Measurements from ENCODE around the gene CLSTN1. TPM values are rescaled to one million over a fixed set of nuclear protein-coding genes. Genes with fewer than 3 reads are reported as not detected.
"Not testable (repeated sequence)": the region's sequence is repeated elsewhere in the genome, so short reads cannot be mapped to it uniquely, and the experiment has no call there.

CLSTN1 gene
- polyA plus RNA-seq, 5 donors = 82.7 to 121 (median 94.8) TPM

DNA sequence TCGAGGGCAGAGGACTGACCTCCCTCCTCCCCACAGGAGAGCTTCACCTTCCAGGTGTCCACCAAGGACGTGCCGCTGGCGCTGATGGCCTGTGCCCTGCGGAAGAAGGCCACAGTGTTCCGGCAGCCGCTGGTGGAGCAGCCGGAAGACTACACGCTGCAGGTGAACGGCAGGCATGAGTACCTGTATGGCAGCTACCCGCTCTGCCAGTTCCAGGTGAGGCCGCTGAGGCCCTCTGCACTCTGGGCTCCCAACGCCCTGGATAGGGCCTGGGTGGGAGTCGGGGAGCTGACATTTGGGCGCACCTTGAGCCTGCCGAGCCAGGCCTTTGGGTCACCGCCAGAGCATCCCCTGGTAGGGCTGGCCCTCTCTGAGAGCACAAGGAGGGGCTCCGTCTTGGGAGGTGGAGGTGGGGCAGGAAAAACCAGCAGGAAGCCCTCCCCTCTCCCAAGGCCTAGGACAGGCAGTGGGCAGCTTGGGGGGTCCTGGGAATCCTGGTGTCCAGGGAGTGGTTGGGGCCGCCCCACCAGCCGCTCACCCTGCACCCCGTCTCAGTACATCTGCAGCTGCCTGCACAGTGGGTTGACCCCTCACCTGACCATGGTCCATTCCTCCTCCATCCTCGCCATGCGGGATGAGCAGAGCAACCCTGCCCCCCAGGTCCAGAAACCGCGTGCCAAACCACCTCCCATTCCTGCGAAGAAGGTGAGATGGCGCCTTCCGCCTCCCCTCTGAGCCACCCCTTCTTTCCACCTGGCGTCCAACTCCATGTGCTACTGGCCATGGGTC is 107.2 kb downstream of the CLSTN1 start:
- no peak for DNase-seq

DNA sequence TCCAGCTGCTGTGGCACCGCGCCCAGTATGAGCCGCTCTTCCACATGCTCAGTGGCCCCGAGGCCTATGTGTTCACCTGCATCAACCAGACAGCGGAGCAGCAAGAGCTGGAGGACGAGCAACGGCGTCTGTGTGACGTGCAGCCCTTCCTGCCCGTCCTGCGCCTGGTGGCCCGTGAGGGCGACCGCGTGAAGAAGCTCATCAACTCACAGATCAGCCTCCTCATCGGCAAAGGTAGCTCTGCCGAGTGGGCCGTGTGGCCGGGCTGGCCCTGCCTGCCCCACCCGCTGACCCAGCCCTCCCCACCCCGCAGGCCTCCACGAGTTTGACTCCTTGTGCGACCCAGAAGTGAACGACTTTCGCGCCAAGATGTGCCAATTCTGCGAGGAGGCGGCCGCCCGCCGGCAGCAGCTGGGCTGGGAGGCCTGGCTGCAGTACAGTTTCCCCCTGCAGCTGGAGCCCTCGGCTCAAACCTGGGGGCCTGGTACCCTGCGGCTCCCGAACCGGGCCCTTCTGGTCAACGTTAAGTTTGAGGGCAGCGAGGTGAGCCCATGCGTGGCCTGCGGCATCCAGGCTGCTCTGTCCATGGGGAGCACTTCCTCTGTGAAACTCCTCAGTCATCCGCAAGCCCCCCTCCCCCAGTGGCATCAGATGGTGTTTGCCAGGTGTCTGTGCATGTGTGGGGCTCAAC is 108.1 kb downstream of the CLSTN1 start:
- no peak for DNase-seq

DNA sequence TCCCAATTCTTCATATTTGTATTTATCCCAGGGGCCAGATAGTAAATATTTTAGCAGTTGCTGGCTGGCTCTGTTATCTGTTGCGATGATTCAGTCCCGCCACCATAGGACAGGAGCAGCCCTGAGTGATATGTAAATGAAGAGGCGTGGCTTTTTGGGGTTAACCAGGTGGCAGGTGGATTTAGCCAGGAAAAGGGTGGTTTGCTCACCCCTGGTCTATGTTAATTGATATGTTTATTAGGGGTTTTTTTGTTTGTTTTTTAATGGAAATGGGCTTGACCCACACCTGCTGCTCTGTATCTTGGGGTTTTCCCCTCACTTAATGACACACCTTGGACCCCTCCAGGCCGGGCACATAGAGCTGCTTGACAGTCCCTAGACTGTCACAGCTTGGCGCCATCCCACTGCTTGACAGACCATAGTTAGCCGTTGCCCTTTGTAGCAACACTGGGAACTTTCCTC is 109.5 kb downstream of the CLSTN1 start:
- DNase-seq = no peak

DNA sequence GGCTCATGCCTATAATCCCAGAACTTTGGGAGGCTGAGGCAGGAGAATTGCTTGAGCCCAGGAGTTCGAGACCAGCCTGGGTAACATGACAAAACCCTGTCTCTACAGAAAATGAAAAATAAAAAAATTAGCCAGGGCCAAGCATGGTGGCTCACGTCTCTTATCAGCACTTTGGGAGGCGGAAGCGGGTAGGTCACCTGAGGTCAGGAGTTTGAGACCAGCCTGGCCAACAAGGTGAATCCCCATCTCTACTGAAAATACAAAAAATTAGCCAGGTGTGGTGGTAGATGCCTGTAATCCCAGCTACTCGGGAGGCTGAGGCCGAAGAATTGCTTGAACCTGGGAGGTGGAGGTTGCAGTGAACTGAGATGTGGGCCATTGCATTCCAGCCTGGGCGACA is 111.0 kb downstream of the CLSTN1 start:
- DNase-seq = not testable (repeated sequence)

DNA sequence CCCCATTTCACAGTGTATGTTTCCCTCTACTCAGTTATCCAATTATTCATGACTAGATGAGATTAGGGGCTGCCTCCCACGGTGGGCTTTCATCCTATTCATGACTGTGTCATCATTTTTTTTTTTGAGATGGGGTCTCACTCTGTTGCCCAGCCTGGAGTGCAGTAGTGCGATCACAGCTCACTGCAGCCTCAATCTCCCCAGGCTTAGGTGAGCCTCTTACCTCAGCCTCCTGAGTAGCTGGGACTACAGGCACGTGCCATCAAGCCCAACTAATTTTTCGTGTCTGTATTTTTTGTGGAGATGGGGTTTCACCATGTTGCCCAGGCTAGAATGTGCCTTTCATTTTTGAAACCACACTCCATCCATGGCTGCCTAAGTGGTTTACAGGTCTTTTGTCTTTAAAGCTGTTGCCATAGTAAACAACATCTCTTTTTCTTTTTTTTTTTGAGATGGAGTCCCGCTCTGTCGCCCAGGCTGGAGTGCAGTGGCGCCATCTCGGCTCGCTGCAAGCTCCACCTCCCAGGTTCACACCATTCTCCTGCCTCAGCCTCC is 112.2 kb downstream of the CLSTN1 start:
- no peak for DNase-seq

DNA sequence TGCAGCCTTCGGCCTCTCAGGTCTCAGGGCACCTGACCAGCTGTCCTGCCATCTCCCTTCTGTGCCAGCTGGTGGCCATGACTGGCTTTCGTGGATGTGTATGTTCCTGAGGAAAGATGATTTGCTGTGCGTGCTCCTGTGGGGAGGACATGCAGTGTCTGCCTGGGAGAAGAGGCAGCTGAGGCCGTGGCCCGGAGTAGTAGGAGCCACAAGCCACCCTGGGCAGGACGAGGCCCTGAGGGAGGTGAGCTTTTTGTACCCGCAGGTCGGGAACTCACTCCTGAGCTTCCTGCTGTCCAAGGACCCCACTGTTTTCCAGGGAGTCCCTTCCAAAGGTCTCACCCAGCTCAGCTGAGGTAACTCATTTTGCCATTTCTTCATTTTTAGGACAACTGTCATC is 113.7 kb downstream of the CLSTN1 start:
- DNase-seq = no peak

DNA sequence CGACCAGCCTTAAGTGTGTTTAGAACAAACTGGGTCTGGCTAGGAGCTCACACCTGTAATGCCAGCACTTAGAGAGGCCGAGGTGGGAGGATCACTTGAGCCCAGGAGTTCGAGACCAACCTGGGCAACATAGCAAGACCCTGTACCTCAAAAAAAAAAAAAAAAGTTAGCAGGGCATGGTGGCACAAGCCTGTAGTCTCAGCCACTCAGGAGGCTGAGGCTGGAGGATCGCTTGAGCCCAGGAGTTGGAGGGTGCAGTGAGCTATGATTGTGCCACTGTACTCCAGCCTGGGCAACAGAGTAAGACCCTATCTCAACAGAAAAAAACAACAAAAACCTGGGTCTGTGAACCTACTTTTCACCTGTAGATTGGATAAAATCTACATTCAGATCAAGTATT is 117.6 kb downstream of the CLSTN1 start:
- no peak for DNase-seq

DNA sequence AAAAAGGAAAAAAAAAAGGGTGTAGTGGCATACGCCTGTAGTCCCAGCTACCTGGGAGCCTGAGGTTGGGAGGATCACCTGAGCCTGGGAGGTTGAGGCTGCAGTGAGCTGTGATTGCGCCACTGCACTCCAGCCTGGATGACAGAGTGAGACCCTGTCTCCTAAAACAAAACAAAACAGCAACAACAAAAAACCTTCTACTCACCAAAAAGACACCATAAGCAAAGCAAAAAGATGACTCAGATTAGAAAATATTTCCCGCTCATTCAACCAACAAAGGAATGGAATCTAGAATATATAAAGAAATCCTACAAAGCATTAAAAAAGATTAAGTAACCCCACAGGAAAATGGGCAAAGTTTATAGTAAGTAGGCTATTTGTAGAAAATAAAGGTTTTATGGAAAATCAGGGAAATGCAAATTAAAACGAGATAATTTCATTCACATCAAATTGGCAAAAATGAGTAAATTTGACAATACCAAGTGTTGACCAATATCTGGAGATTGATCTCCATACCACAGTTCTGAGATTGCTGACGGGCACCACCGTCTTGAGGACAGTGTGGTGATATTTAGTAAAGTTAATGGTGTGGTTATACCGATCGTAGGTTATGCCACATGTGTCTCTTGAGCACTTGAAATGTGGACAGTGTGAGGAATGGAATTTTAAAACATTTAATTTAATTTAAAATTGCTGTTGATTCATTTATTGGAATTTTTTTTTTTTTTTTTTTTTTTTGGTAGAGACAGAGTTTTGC is 118.2 kb downstream of the CLSTN1 start:
- no peak for DNase-seq

DNA sequence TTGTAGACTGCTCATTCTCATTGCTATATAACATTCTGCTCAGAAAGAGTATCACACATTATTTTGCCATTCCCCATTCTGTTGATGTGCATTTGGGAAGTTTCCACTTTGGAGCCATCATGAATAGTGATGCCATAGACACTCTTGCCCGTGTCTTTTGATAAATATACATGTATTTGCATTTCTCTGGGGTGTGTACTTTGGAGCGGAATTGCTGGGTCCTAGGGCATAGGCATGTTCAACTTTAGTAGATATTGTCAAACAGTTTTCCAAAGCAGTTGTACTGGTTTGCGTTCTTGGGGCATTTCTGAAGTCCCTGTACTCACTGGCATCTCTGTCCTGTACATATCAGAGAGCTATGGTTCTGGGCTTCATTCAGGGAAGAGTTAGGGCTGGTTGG is 120.1 kb downstream of the CLSTN1 start:
- no peak for DNase-seq

DNA sequence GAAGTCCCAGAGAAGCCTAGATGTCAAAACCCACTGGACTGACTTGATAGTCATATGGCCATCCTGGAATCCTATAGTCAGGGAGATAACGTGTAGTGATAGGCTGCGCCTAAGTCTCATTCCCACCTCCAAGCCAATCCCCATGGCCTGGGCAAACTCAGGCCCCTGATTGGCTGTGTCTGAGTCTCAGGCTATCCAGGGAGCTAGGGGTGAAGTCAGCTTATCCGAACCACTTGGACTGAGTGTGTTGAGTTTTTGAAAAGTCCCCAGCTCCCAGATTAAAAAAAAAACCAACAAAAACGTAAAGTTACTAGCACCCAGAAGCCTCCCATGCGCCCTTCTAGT is 120.6 kb downstream of the CLSTN1 start:
- no peak for DNase-seq

DNA sequence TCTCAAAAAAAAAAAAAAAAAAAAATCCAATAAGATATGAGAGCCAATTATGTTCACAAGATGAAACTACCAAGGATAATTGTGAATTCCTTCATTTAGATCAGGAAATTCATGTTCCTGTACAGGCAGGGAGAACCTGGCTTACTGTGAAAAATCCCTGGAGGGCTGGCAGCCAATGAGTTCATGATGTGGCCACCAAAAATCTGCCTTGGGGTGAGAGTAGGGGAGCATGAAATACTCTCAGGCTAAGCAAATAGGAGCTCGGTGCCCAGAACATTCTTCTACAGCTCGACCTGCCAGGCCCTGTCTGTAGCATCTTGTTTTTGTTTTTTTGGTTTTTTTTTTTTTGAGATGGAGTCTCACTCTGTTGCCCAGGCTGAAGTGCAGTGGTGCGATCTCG is 122.1 kb downstream of the CLSTN1 start:
- no peak for DNase-seq

DNA sequence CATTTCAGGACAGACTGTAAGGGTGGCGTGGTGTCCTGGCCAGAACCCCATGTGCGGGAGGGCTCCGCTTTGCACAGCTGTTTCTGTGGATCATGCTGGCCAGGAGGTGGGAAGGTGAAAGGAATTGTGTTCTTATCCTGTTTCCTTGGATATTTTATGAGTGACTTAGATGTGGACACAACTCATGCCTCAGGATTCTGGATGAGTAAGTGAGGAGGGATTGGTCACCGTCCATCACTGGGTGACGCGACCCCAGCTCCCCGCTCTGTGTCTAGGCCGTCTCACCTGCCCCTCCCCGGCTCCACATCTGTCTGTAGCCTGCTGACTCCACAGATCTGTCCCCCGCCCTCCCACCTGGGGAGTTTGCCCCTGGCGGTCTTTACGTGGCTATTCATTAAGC is 123.4 kb downstream of the CLSTN1 start:
- DNase-seq = no peak

DNA sequence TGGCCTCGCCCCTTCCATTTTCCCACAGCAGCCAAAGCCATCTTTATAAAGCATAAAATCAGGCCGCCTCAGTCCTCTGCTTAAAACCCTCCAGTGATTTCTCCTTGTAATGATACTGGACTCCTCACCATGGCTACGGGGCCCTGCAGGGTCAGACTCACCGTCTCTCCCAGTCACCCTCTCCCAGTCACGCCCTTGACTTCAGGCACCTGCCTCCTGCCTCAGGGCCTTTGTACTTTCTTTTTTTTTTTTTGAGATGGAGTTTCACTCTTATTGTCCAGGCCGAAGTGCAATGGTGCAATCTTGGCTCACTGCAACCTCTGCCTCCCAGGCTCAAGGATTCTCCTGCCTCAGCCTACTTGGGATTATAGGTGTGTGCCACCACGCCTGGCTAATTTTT is 124.4 kb downstream of the CLSTN1 start:
- DNase-seq = no peak

DNA sequence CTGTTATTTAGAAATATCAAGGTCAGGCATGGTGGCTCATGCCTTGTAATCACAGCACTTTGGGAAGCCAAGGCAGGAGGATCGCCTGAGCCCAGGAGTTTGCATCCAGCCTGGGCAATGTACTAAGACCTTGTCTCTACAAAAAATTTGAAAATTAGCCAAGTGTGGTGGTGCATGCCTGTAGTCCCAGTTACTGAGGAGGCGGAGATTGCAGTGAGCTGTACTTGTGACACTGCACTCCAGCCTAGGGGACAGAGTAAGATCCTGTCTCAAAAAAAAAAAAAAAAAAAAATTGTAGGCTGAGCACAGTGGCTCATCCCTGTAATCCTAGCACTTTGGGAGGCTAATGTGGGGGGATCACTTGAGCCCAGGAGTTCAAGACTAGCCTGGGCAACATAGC is 127.0 kb downstream of the CLSTN1 start:
- no peak for DNase-seq

DNA sequence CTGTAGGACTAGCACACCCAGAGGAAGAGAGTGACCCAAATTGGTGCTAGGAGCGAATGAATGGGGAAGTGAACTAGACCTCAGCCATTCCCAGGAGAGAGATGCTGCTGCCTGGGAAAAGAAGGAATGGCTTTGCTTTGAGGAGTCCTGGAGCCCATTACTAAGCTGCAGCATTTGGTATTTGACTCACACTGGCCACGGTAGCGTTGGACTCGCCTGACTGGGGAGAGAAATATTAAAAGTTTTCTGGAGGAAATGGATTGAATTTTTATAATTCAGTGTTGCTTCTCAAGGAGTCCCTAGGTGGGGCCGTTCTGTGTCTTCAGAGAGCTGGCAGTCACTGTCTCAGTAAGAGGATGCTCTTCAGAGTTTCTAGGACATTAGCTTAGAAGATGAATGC is 132.1 kb downstream of the CLSTN1 start:
- no peak for DNase-seq

DNA sequence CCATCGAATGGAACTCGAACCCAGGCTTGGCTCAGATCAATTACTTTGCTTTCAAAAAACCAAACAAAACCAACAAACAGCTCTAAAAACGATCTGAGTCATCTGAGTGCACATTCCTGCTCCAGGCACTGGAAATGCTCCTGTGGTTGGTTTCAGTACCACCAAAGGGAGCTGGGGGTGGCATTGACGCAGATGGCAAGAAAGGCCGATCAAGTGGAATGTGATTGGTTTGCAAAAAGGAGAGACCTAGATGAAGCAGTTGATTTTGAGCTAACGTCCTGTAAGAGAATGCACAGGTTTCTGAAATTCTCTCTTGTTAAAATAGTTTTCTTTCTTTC is 132.7 kb downstream of the CLSTN1 start:
- DNase-seq = no peak

DNA sequence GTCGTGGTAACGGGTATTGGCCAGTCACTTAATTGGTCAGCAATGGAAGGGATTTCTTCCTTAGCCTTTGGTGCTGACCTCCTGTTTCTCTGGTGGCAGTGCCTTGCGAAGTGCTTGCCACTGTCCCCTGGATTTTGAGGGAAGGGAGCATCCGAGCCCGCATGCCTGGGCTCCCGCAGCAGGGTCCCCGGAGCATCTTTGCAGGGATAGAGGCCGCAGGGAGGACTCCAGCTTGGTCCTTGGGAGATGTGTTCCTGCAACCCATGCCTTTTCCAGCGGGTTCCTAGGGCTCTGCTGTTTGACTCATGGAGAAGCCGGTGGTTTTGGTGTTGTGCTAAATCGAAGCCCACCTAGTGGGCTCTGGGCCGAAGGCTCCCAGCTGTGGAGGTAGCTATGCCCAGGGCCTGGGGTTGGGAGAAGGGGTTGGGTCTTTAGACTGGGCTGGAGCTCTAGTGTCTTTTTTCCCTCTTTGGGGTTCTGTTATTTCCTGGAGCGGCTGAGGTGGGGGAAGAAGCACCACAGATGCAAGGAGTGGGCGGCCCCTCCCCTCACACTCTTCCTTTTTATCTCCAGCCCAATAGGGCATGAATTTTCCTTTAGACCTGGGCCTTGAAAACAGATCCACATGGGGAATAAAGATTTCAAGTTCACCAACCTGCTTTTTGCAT is 133.2 kb downstream of the CLSTN1 start:
- DNase-seq = no peak

DNA sequence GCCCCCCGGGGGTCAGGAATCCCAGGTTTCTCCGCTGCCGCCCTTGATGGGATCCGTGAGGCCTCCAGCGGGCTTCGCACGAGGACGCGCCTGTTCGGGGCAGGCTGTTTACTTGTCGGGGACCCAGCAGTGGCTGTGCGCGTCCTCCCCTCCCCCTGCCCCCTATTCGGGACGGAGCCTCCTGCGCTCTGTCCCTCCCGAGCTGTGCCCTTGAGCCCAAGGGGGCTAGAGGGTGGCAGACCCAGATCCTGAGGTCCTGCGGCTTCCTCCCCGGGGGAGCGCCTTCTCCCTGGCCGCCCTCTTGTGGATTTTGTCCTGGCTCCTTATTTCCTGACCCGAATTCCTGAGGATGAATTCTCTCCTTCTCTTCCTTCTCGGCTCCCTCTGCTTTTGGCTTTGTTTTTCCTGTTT is 133.8 kb downstream of the CLSTN1 start:
- peak in 1 of 2 donors; percentile 11 for DNase-seq

DNA sequence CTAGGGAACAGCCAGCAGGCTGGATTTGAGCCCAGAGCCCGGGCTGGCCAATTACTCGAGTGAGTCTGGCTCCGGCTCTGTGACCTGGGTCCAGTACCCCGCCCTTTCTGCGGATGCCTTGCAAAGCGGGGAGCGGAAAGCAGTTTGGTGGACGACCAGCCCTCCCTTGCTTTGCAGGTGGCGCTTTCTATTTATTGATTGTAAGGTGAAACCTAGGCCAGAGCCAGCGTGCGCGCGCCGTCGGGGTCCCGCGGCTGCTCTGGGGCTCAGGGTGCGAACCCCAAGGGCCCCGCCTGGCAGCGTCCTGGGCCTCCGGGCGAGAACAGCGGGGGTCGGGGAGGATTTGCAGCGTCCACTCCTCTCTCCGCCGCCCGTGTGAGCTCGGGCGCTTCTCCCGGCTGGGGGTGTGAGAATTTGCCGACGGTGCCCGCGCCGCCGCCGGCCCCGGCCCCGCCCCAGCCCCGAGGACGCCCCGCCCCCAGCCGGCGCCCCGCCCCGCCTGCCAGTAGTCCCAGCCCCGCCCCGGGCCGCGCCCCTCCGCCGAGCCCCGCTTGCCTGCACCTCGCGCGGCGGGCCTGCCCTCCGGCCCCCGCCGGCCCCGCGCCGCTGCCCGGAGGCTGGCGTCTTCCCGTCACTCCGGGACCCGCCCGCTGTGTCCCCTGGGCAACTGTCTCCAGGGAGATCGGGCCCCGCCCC is 134.6 kb downstream of the CLSTN1 start:
- DNase-seq = peak in 1 of 2 donors; percentile 33

DNA sequence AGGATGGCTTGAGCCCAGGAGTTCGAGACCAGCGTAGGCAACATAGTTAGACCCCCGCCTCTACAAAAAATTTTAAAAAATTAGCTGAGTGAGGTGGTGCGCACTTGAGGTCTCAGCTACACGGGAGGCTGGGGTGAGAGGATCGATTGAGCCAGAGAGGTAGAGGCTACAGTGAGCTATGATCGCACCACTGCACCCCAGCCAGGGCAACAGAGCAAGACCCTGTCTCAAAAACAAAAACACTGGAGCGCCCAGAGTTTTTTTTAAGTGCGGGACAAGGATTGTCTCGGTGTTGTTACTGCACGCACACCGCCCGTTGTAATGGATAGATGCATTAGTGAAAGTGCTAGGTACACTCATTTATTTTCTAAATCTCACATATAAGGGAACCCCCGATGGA is 135.2 kb downstream of the CLSTN1 start:
- no peak for DNase-seq

DNA sequence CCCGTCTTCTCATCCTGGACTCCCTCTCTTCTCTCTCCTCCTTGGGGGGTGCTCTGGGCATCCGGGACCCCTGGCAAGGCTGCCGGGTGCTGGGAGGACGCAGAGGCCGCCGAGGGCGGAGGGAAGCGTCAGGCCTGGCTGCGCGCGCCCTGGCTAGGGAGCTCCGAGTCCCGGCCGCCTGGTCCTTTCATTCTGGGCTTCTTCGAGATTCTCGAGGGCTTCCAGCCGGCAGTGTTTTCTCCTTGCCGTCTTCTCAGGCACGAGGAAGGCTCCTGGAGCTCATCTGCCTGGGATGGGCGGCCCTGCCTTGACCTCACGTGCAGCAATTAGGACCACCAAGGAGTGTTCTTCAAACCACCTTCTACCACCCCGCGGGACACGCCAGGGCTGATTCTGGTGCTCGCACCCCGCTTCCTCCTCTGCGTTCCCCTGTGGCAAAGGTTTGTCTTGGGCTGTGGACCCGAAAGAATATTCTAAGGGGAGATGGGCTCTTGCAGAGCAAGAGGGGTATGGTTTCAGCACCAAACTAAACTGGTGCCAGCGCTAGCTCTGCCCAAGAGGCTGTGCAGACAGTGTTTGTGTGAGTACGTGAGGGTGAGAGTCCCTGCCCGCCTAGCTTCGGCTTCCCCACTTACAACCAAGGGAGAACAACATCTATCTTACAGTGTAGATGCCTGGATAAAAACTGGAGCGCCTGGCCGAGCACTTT is 135.7 kb downstream of the CLSTN1 start:
- DNase-seq = peak in 1 of 2 donors; percentile 14

Measured in right lung (tissue), 5 donors.